ENCODE data around the gene STOX2. TPM values are rescaled to one million over a fixed set of nuclear protein-coding genes. Genes with fewer than 3 reads are reported as not detected.

The STOX2 gene
- total and polyA plus RNA-seq, 12 donors, result 1.1 to 12.9 (median 5.2) TPM

DNA sequence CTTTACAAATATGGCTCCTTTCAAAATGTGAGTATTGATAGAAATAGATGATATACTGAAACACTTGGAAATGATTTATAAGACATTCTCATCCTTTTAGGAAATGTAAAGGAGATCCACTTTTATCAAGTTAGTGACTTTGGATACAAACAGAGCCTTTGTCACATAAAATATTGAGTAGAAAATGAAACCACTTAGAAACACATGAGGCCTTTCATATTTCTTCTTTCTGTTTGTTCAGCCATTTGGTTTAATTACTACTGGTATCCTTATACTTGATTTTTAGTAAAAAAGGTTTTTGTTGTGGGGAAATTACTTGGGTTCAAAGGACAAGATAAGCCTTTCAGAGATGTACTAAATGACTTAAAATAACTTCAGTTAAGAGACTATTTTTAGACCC is 4.1 kb downstream of the STOX2 start:
- Histone ChIP-seq H3K9me3 (replicated peaks in 1 of 3) (no peaks in the 10 kb centered on the region), H3K27ac (no peak overlapping the region), H3K36me3 (replicated peaks in 1 of 2) (no peaks in the 10 kb centered on the region), H3K4me1 (replicated peaks in 1 of 2) (peaks cover 5 to 17% of the 10 kb centered on the region in 2 donors), H3K4me3 (no peak overlapping the region), H3K27me3 (peaks cover 6% of the 10 kb centered on the region)
- DNase-seq, result no peak
- TF ChIP-seq CTCF (IDR thresholded peaks at IDR 0.05) (no peak), POLR2A (IDR thresholded peaks at IDR 0.05) (no peak)
- intact Hi-C loops (cut with DNase I), result no loop called here

DNA sequence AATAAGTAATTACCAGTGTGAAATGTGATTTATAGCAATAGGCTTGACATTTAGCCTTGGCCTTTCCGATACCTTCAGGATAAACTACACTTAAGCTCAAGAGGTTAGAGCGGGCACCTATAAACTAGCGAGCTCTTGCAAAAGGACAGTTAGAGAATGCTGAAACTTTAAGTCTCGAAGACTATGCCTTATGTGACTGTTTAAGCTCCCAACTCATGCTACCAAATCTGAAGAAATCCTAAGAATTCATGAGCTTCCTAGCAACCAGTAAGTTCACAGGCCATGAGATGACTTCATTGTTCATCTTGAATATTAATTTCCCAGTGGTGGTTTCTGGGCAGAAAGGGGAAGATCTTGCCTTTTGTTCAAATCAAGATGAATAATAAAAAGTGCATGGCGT is 4.7 kb downstream of the STOX2 start:
- 74 to 85% (median 82%) methylated on average over 5 of the region's 5 CpGs for WGBS, 4 donors
- Histone ChIP-seq H3K9me3 (replicated peaks in 1 of 3) (no peaks in the 10 kb centered on the region), H3K36me3 (replicated peaks in 1 of 2) (no peaks in the 10 kb centered on the region), H3K4me3 (no peak overlapping the region), H3K27me3 (peaks cover 6% of the 10 kb centered on the region), H3K27ac (no peak overlapping the region), H3K4me1 (replicated peaks in 1 of 2) (peaks cover 5 to 14% of the 10 kb centered on the region in 2 donors)
- DNase-seq, result no peak
- intact Hi-C loops (cut with DNase I), result no loop called here
- TF ChIP-seq CTCF (IDR thresholded peaks at IDR 0.05), result no peak
- no peak for TF ChIP-seq POLR2A (IDR thresholded peaks at IDR 0.05)

GRCh38 chr4:183912585-183912984 is 7.5 kb downstream of the STOX2 start:
- TF ChIP-seq POLR2A (IDR thresholded peaks at IDR 0.05) (no peak), CTCF (IDR thresholded peaks at IDR 0.05) (no peak)
- Histone ChIP-seq H3K36me3 (replicated peaks in 1 of 2) (no peaks in the 10 kb centered on the region), H3K9me3 (replicated peaks in 1 of 3) (no peaks in the 10 kb centered on the region), H3K27me3 (no peaks in the 10 kb centered on the region), H3K27ac (no peak overlapping the region), H3K4me3 (no peak overlapping the region), H3K4me1 (replicated peaks in 1 of 2) (no peaks in the 10 kb centered on the region)
- intact Hi-C loops (cut with DNase I), result no loop called here
- 93 to 96% (median 95%) methylated on average over 8 of the region's 8 CpGs for WGBS, 4 donors
- no peak for DNase-seq

DNA sequence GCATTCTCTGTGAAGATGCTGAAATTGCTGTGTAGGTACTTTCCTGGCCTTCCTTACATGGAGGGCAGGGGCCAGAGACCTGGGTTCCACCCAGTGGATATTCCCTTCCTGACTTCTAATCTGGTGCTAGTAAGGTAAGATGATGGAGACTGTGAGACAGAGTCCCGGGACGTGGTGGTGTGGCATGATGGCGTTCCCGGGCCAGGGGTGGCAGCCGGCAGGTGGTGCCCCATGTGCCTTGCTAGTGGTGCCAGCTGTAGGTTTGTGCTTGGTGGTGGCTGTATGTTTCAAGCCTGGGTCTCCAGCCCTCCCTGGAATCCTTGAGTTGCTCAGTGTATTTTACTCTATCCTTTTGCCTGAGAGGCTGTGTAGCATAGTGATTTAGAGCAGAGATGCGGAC is 10.9 kb downstream of the STOX2 start:
- no peaks in the 10 kb centered on the region for H3K27me3 ChIP-seq
- no peaks in the 10 kb centered on the region for H3K36me3 ChIP-seq (replicated peaks in 1 of 2)
- intact Hi-C loops (cut with DNase I), result no loop called here
- H3K4me3 ChIP-seq, result no peak overlapping the region
- no peak overlapping the region for H3K27ac ChIP-seq
- TF ChIP-seq POLR2A (IDR thresholded peaks at IDR 0.05), result no peak
- no peak for TF ChIP-seq CTCF (IDR thresholded peaks at IDR 0.05)
- H3K4me1 ChIP-seq (replicated peaks in 1 of 2), result no peaks in the 10 kb centered on the region
- DNase-seq, result no peak
- H3K9me3 ChIP-seq (replicated peaks in 1 of 3), result no peaks in the 10 kb centered on the region
- 76 to 81% (median 80%) methylated on average over 5 to 6 of the region's 6 CpGs for WGBS, 4 donors
